Hematopoietic multipotent progenitor cell treated with erythropoietin and hydrocortisone succinate and interleukin-3 and kit ligand, for 4 days (in vitro differentiated cells): ENCODE data around the gene GFER.

ENCODE experiments used
- DNase-seq: peaks from one replicate; pipeline ENCODE4 v3.0.0-alpha.2; 2015

GFER gene

DNA sequence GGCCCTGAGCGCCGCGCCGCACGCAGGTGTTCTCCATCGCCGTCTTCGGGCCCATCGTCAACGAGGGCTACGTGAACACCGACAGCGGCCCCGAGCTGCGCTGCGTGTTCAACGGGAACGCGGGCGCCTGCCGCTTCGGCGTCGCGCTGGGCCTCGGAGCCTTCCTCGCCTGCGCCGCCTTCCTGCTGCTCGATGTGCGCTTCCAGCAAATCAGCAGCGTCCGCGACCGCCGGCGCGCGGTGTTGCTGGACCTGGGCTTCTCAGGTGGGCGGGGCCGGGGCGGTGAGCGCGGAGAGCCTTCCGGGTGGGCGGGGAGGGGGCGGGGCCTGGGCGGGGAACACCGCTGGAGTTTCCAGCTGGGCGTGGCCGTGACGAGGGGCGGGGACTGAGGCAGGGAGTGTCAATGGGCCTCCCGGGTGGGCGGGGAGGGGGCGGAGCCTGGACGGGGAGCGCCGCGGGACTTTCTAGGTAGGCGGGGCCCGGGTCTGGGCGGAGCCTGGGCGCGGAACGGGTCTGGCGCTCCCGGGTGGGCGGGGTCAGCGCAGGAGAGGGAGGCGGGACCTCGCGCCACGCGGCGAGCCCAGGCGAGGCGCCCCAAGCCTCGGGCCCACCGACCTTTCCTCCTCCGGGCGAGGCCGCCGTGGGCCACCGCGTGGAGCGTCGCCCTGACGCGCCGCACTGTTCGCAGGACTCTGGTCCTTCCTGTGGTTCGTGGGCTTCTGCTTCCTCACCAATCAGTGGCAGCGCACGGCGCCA, 8.1 kb downstream of the GFER start:
- DNase-seq = peak; percentile 97

DNA sequence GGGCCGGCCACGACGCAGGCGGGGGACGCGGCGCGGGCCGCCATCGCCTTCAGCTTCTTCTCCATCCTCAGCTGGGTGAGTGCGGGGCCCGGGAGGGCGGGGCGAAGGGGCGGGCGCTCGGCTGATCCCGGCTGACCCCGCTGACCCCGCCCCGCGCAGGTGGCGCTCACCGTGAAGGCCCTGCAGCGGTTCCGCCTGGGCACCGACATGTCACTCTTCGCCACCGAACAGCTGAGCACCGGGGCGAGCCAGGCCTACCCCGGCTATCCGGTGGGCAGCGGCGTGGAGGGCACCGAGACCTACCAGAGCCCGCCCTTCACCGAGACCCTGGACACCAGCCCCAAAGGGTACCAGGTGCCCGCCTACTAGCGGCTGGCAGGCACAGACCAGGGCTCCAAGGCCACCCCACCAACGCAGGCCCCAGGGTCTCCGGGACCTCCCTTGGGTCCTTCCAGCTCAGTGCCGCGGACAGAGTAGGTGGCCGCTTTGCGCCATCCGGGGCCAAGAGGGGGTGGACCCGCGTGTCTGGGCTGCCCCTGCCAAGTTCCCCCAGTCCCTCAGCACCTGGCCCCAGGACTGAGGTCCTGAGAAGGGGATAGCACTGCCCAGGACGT, 8.8 kb downstream of the GFER start:
- DNase-seq = no peak

DNA sequence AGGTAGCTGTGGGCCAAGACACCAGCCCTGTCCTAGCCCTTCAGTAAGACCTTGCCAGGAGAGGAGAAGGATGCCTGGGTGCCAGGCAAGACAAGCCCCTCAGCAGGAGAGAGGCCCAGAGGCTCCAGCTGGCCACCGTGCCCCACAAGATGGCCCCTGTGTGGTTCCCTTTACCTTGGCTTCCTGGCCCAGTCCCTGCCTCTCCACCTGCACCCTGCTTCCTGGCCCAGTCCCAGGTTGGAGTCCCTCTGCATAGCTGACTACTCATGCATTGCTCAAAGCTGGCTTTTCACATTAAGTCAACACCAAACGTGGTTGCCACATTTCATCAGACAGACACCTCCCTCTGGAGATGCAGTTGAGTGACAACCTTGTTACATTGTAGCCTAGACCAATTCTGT, 9.7 kb downstream of the GFER start:
- no peak for DNase-seq

DNA sequence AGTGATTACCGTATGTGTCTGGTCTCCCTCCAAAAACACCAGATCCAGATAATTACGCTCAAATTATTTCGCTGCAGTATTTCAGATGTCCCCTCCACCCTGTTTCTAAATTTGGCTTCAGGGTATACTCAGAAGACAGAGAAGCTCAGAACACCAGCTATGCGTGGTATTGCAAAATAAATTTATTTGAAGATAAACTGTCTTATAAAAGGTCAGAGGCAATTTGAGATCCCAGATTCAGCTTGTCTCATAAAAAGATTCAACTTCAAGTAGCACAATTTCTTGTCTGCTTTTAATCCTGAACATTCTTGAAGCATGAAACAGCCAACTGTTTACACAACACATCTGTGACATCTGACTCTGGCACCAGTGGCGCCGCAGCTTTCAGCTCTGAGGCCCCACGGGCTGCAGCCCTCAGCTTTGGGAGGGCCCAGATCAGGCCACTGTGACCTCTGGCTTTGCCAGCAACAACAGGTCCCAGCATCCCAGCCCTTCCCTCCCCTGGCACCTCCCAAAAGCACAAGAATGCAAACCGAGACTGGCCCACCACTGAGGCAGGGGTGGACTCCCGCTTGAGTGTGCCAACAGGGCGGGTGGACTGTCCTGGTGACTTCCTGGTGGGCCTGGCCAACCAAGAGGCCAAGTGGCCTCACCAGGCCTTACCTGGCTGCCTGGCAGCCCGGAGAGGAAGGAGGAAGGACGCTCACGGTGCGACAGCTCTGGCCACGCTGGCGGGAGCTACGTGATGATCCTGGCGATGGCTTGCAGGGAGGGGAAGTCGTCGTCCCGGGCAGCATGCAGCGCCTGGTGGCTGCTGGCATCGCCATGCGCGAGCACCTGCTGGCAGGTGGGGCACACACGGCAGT, 13.7 kb downstream of the GFER start:
- DNase-seq = no peak

- DNase-seq = no peak
These were observed 14.4 kb downstream of the GFER start for GRCh38 chr16:1998360-1998835.

- DNase-seq = no peak
These were observed 15.1 kb downstream of the GFER start for GRCh38 chr16:1998852-1999801.

GRCh38 chr16:1999866-2000514, 16.0 kb downstream of the GFER start:
- no peak for DNase-seq

GRCh38 chr16:2001035-2001434, 17.0 kb downstream of the GFER start:
- DNase-seq = no peak

DNA sequence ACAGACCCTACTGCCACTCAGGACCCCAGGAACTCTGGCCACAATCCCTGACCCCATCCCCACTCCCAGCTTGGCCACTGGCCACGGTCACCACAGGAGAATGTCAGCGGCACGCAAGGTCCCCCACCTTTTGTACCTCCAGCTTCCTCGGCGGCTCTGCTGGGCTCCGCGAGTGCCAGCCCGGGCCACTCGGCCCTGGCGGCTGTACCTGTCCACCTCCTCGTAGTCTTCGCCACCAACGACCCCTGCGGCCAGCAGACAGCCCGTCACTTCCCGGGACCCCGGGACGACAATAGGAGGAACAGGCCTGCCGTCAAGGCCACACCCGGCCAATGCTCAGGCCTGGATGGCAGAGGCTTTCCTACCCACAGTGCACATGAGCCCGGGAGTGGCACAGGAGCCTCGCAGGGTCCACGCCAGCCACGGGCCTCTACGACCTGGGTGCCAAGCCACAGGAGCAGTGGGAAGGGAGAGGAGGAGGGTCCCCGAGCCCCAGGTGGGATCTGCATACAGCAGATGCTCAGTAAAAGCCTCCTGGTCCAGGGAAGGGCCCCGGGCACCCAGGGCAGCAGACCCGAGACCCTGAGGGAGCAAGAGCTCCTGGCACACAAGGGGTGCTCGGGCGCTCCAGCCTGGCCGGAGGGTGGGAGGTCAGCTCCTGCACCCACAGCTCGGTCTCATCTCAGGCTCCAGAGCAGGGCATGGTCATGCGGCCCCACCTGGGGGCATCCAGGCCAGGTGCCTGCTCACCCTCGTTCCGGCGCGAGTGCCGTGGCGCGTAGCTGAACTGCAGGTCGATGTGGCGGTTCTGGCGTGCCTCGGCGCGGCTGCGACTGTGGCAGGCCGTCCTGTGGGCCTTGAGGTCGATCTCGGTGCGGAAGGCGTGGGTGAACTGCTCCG, 17.7 kb downstream of the GFER start:
- DNase-seq = no peak

DNA sequence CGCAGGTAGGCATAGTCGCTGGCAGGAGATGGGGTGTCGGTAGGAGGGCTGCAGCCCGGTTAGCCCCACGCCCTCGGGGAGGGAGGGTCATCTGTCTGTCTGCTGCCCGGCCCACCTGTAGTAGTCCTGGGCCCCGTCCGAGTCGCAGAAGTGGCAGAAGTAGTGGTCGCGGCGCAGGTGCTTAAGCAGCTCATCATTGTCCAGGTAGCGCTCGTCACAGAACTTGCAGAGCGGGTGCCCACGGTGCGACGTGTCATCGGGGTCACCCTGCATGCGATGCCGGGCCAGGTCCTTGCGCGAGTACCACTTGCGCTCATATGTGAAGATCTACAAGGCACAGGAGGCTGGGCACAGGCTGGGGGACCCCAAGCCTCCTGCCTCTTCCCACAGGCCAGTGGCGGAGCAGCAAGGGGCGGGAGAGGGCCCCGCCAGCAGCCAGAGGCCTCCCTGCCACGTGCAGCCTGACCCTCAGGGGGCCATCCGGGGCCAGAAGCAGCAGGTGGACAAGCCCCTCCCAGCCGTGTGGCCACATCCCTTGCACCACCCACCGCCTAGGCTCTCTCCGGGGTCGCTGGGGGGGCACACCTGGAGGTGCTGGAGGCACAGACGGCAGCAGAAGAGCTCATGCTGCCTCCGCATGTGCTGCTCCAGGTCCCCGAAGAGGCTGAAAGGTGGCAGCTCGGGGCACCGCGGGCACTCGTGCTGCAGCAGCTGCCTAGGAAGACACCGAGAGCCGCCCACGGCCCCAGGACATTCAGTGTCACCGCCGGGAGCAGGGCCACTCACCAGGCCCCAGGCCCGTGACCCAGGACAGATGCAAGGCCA, 18.6 kb downstream of the GFER start:
- no peak for DNase-seq

DNA sequence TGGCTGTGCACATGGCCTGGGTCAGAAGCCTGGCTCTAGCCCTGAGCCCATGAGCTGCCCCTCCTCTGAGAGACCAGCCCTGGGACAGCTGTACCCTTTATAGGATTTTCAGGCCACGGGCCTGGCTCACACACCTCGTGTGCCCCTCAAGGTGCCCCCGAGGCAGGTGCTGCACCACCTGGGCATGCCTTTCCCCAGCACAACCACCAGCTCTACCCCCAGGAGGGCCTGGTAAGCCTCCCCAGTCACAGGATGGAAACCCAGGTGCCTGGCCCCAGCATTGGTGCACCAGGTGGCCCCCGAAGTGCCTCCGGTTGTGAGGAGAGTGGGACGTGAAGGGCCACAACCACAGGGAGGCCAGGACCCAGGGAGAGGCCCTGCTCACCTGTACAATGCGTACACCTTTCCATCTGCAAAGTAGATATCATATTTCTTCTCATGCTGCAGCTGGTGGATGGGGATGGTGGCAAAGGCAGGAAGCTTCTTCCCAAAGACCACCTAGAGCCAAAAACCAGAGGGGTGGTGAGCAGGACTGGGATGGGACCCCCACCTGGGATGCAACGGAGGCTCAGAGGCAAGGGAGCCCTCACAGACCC, 19.3 kb downstream of the GFER start:
- DNase-seq = no peak

- DNase-seq = peak; percentile 97
These were observed 20.0 kb downstream of the GFER start for GRCh38 chr16:2003827-2004641.

- DNase-seq = no peak
These were observed 21.0 kb downstream of the GFER start for GRCh38 chr16:2004795-2005517.

DNA sequence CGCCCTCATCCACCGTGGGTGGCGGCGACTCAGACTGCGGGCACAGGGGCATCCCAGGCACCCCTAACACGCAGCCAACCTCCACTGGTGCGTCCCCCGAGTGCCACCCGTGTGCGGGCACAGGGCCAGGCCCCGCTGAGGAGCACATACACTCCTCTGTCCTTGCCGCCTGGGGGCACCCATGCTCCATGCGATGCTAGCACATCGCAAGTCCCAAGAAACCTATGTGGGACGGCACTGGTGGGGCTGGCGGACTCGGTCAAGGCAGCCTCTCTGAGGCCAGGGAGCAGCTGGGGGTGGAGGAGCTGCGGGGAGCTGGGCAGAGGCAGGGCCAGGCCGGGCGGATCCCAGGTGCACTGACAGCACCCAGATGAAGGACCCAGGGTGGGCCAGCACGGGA, 21.7 kb downstream of the GFER start:
- peak; percentile 90 for DNase-seq

- DNase-seq = no peak
These were observed 22.3 kb downstream of the GFER start for GRCh38 chr16:2006317-2006716.

GRCh38 chr16:2007081-2007836, 23.3 kb downstream of the GFER start:
- no peak for DNase-seq

DNA sequence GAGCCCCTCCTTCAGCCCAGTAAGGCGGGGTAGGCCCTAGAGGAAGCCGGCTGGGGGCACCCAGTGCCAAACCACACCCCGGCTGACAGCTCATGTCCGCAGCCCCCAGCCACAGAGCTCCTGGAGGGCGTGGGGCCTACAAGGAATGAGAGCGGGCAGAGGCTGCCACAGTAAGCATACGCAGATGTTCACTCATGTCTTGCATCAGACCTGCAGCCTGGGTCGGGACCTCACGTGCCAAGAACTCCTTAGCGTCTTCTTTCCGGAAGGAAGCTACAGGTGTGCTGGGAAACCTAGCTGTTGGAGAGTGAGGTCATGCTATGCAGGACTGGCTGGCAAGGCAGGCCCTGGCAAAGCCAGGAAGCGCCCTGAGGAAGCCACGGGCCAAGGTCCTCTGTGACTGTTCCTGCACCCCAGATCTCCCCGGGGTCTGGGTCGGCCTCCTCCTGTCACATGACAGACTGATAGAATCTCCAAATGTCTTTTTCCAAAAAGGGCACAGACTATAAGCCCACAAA, 24.1 kb downstream of the GFER start:
- peak; percentile 90 for DNase-seq
